Fibroblast of skin of back (primary cell): Measurements from ENCODE around the gene NIPAL1.

Experiments used
- DNase-seq: peaks from one replicate; pipeline ENCODE4 v3.0.0-alpha.2; 2013

The NIPAL1 gene

GRCh38 chr4:48067536-48067935 lies 51.0 kb downstream of the NIPAL1 start:
- no peak for DNase-seq

GRCh38 chr4:48068182-48068581 lies 51.6 kb downstream of the NIPAL1 start:
- no peak for DNase-seq

DNA sequence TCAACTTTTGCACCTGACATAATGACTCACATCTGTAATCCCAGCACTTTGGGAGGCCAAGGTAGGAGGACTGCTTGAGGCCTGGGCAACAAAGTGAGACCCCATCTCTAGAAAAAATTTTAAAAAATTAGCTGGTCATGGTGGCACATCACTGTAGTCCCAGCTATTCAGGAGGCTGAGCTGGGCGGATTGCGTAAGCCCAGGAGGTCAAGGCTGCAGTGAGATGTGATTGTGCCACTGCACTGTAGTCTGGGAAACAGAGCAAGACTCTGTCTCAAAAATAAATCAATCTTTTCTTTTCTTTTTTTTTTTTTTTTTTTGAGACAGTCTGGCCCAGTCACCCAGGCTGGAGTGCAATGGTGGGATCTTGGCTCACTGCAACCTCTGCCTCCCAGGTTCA lies 52.5 kb downstream of the NIPAL1 start:
- no peak for DNase-seq

GRCh38 chr4:48071191-48071590 lies 54.6 kb downstream of the NIPAL1 start:
- DNase-seq = no peak

DNA sequence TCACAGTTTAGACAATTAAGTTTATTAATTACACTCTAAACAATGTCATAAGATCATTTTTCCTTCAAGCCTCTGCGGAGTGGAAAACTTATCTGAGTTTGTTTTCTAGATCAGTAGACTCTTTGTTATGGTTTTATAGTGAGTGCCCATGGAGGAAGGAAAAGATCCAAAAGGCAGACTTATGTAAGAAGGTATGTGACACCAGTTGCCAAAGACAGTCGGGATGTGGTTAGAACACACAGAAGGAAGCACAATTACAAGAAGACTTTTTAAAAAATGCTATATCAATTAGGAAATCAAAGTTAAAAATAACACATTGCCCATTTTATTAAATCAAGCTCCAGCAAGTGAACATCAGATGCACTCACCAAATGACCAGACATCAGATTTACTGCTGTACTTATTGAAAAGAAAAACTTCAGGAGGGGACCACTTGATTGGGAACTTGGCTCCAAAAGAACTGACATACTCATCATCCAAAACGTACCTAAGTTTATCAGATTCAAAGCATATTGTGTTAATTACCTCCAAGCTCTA lies 57.1 kb downstream of the NIPAL1 start:
- DNase-seq = no peak

DNA sequence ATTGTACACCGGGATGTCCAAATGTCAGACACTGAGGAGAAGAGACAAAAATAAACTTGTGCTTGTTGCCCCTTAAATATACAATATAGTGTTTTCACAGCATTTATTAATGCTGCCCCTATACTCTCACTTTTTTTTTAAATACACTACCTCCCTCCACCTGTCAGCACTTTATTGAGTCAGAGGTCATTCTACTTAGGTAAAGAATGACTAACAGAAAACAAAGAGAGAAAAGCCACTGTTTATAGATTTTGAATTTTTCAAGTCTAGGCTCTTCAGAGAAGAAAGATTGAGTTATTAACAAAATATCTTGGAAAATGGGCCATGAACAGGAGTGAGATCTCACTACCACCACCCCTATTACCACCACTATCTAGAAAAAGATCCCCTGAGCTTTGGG lies 58.1 kb downstream of the NIPAL1 start:
- no peak for DNase-seq

GRCh38 chr4:48078425-48078824 lies 61.9 kb downstream of the NIPAL1 start:
- DNase-seq = no peak

- DNase-seq = no peak
These were observed 62.5 kb downstream of the NIPAL1 start for GRCh38 chr4:48078862-48079655.

DNA sequence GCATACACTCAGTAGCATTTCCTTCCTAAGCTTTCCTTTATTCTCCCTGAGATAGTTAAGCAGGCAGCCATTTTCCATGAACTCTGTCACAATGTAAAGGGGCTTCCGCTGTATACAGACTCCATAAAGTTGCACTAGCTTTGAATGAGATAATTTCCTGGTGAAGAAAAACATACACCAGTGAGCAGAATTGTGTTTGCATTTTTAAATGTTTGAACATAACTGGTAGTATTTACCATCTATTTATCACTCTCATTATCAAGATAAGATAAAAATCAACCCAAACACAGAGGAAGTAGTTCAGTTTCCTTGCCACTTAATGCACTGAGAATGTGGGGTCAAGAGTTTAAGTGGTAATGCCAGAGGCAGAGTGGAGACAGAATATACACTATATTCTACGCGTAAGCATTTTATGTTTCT lies 63.4 kb downstream of the NIPAL1 start:
- DNase-seq = peak; percentile 22

GRCh38 chr4:48081196-48081595 lies 64.6 kb downstream of the NIPAL1 start:
- peak; percentile 23 for DNase-seq

- no peak for DNase-seq
These were observed 66.4 kb downstream of the NIPAL1 start for GRCh38 chr4:48082956-48083355.

DNA sequence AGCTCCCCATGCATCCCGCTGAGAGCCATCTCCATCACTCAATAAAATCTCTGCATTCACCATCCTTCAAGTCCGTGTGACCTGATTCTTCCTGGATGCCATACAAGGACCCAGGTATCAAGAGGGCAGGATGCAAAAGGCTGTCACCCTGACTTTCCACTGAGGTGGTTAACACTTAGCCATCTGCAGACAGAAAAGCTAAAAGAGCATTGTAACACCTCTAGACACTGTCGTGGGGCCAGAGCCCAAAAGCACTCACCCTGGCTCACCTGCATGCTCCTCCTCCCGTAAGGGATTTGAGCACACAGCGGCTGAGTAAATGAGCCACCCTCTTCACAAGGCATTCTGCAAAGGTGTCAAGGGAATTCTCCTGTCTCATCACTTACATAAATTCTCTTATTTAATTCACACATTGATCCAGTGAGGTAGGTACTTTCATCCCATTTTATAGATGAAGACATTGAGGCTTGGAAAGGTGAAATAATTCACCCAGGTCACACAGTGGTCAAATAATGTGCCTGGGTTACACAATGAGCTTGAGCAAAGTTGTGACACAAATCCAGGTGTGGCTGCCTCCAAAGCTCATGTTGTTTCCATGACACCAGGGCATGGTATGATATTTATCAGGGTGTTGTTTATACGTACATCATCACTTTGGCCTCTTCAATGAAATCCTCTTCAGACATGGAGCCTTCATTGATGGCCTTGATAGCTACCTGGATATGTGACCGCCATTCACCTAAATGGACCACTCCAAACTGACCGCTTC lies 69.4 kb downstream of the NIPAL1 start:
- DNase-seq = no peak
